Neural progenitor cell (in vitro differentiated cells): Measurements from ENCODE around the gene GBF1.

Experiments
- EZH2 ChIP-seq: fragments of 200-600 bp; sonication (generic); IDR thresholded peaks from 2 replicates; pipeline ENCODE4 v1.6.1; 2017; ENCODE audit warnings: antibody characterized with exemption, mild to moderate bottlenecking, moderate library complexity
- TF ChIP-seq, protein P1 (sequence below): fragments of 200-600 bp; sonication (generic); IDR thresholded peaks from 2 replicates; pipeline ENCODE4 v1.5.1; 2017; ENCODE audit warnings: antibody characterized with exemption, mild to moderate bottlenecking

DNA sequence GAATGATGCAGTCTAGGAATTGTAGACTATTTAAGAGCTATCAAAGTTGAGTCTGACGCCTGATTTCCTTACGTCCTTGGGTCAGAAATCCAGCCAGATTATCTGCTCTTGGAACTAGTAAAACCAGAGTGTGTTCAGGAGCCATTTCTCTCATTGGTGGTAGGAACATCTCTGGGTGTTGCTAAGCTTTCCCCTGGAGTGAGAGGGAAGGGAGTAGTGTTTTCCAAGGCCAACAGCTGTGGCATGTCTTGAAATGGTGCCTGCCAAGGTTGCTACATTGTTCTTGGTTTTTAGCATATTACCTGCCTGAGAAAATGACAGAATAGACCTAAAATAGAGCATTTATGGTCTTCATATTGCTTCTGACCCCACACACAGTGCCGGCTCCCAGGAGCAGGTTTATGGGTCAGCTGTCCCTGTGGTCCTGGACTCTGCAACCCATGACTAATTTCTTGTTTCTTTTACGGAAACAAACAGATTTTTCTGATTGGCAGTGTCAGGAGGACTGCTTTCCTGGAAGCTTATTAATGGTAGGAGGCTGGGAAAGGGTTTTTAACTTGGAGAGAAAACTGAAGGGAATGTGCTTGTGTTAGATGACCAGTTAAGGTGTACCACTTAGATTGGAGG is 17.5 kb downstream of the GBF1 start:
- TF ChIP-seq, protein P1, sequence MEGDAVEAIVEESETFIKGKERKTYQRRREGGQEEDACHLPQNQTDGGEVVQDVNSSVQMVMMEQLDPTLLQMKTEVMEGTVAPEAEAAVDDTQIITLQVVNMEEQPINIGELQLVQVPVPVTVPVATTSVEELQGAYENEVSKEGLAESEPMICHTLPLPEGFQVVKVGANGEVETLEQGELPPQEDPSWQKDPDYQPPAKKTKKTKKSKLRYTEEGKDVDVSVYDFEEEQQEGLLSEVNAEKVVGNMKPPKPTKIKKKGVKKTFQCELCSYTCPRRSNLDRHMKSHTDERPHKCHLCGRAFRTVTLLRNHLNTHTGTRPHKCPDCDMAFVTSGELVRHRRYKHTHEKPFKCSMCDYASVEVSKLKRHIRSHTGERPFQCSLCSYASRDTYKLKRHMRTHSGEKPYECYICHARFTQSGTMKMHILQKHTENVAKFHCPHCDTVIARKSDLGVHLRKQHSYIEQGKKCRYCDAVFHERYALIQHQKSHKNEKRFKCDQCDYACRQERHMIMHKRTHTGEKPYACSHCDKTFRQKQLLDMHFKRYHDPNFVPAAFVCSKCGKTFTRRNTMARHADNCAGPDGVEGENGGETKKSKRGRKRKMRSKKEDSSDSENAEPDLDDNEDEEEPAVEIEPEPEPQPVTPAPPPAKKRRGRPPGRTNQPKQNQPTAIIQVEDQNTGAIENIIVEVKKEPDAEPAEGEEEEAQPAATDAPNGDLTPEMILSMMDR = no peak
- no peak for TF ChIP-seq EZH2
